GM20431 (cell line): ENCODE measurements around the gene PDK1.
"Not testable (repeated sequence)": the region's sequence is repeated elsewhere in the genome, so short reads cannot be mapped to it uniquely, and the experiment has no call there.

ENCODE experiments used
- in situ Hi-C: fragments of 300-500 bp; cut with MseI, MboI; formaldehyde crosslinking; loops from one replicate; pipeline ENCODE4 v1.15.0; 2020; ENCODE audit warnings: low sequenced_read_pairs; ENCODE audit not compliant: unreplicated experiment

The PDK1 gene

DNA sequence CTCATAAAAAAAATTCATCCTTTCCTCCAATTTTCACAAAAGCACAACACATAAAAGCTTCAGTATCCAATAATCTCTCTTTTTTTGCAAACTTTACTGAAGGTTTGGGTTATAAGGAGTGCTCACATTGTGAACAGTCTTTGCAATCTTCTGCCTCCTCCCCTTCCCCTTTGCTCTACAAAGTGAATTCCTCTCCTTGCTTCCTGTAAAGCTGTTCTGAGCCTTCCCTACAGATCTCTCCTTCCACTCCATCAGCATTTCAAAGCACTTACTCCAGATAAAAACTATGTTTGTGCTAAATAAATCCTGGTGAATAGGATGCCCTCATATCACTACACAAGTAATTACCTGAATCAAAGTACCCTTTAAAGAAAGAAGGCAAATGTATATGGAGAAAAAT lies 4.6 kb upstream of the PDK1 start:
- in situ Hi-C loops, result no loop called here

DNA sequence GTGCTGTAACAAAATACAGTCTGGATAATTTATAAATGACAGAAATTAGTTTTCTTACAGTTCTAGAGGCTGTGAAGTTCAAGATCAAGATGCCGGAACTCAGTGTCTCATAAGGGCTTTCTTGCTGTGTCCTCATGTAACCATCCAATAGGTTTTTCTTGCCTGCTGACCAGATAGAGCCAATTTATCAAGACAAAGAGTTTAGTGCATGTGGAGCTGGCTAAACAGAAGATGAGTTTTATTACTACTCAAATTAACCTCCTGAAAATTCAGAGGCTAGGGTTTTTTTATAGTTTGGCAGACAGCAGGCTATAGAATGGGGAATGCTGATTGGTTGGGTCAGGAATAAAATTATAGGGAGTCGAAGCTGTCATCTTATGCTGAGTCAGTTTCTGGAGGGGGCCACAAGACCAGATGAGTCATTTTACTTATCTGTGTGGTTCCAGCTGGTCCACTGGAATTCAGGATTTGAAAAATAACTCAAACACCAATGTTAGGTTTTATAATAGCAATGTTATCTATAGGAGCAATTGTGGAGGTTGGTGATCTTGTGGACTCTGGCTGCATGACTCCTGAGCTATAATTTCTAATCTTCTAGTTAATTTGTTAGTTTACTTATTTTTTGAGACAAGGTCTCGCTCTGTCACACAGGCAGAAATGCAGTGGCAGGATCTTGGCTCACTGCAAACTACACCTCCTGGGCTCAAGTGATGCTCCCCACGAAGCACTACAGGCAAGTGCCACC lies 3.2 kb upstream of the PDK1 start:
- in situ Hi-C loops, result no loop called here

- in situ Hi-C loops, result no loop called here
Measured at GRCh38 chr2:172554352-172555271, 1.3 kb upstream of the PDK1 start.

- in situ Hi-C loops, result no loop called here
Measured at GRCh38 chr2:172555272-172555521, 693 bp upstream of the PDK1 start.

- in situ Hi-C loops, result no loop called here
Measured at GRCh38 chr2:172556284-172557033, 569 bp downstream of the PDK1 start.

- in situ Hi-C loops, result no loop called here
Measured at GRCh38 chr2:172558372-172558771, 2.5 kb downstream of the PDK1 start.

DNA sequence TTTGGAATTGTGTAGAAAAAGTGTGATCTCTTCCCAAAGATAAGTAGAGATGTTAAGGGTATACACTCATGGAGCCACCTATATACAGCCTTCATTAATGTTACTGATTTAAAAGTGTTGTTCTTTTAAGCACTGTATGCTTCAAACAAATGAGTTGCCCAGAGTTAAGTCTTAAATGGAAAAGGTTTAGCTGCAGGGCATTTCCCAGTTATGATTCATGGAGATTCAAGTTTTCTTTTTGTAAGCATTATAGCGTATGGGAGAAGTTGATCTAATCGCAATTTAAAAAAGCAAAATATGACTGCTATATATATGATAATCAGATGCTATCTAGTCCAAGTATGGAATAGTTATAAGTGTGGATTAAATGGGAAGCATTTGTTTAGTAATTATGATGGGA lies 4.8 kb downstream of the PDK1 start:
- in situ Hi-C loops, result no loop called here

DNA sequence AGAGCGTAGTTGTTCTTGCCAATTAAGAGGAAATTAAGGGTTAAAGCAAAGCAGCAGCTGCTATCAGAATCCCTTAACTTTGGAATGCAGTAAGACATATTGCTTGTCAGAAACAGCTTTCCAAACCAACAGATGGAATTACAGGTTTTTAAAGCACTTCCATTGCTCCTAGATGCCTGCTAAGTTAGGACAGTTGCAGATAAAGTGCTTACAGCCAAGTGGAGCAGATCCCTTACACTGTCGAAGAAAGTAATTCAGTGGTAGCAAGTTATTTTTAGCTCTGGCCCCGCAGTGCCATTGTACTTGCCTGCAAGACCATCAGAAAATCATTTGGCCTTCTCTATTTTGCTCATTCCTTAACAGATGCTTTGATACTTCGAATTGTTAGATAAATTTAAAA lies 5.4 kb downstream of the PDK1 start:
- in situ Hi-C loops, result no loop called here

DNA sequence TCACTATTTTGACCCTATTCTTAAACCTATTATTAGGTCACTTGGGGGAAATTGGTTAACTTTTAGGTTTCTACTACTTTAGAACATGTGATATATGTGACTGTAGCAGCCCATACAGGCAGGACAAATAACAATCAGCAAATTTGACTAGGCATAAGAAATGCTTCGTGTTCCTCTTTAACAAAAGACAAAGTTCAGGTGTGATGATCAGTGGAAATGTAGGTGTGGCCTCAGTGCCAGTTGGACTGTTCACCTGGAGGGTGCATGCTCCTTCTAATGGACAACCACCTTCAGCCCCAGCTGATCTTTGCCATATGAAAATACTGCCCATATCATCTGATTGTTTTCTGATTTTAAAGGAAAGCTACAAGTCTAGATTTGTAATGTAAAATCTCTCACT lies 6.4 kb downstream of the PDK1 start:
- in situ Hi-C loops, result no loop called here

GRCh38 chr2:172564376-172564775 lies 8.5 kb downstream of the PDK1 start:
- in situ Hi-C loops, result no loop called here

DNA sequence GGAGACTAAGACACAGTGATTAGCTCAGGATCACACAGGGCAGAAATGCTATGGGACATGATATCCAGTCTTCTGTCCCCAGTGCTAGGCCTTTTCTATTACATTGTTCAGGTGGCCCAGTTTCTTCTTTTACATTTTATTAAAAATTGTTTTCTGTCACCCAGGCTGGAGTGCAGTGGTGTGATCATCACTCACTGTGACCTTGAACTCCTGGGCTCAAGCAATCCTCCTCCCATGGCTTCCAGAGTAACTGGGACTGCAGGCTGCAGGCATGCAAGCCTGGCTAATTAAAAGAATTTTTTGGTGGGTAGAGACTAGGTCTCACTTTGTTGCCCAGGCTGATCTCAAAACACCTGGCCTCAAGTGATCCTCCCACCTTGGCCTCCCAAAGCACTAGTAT lies 15.4 kb downstream of the PDK1 start:
- in situ Hi-C loops, result no loop called here

DNA sequence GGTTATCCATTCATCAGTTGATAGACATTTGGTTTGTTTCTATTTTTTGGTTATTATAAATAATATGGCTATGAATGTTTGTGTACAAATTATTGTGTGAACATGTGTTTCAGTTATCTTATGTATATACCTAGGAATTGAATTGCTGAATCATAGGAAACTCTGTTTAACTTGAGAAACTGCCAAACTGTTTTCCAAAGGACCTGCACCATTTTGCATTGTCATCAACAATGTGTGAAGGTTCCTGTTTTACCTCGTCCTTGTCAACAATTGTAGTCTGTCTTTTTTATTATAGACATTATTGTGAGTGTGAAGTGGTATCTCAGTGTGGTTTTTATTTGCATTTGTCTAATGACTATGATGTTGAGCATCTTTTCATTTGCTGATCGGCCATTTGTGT lies 17.1 kb downstream of the PDK1 start:
- in situ Hi-C loops, result no loop called here

DNA sequence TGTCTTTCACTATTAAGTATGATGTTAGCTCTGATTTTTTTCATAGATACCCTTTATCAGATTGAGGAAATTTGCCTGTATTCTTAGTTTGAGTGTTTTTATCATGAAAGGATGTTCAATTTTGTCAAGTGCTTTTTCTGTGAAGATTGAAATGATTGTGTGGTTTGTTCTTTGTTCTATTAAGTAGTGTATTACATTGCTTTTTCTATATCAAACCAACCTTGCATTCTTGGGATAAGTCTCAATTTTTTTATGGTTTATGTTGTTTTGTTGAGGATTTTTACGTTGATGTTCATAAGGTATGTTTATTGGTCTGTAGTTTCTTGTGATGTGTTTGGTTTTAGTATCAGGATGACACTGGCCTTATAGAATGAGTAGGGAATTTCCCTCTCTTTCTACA lies 19.1 kb downstream of the PDK1 start:
- in situ Hi-C loops, result no loop called here

- in situ Hi-C loops, result no loop called here
Measured at GRCh38 chr2:172578054-172578453, 22.2 kb downstream of the PDK1 start.

GRCh38 chr2:172578860-172579512 lies 23.1 kb downstream of the PDK1 start:
- in situ Hi-C loops, result no loop called here

DNA sequence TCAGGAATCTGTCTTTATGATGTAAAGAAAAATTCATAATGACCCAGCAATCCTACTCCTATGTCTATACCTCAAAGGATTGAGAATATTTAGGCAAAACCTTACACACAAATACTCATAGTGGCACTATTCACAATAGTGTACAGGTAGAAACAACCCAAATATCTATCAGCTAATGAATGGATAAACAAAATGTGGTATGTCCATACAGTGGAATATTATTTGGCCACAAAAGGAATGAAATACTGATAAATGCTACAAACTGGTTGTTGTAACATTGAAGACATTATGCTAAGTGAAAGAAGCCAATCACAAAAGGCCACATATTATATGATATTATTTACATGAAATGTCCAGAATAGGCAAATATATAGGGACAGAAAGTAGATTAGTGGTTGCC lies 24.7 kb downstream of the PDK1 start:
- in situ Hi-C loops, result no loop called here

DNA sequence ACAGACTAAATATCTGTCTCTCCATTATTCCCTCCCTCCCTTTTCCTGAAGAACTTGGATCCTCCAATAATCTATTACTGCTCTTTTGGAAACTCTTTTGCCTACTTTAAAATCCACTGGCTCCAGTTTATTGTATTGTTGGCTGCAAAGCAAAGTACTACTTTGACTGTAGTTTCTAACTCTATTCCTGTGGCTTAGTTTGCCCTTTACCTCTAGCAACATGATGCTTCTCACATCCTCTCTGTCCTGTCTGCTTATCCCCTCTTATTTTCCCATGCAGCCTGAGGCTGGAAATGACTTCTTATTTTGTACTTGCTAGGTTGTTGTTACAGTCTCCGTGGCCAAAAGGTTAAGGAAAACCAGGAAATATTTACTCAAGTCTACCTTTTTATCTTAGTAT lies 26.8 kb downstream of the PDK1 start:
- in situ Hi-C loops, result no loop called here

DNA sequence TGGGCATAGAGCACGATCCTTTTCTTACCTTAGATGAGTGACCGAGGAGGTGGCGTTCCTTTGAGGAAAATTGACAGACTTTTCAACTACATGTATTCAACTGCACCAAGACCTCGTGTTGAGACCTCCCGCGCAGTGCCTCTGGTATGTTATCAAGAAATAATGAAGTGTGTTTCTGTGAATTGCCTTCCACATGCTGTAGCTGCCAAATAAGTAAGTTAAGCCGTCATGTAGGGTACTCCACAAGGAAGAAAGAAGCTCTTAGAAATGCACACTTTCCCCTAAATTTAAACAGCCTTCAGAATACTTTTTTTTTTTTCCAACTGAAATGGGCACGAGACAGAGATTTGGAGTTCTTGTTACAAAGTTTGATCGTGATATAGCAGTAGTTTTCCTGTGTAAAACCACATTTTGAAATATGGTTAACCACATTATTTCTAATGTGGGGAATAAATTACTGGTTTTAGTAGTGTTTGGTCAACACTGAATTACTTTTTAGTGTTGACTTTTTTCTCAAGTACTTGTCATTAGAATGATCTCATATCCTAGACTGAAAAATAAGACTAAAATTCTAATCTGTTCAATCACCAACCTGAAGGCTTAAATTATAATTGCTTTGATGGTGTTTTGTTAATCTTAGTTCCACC lies 30.5 kb downstream of the PDK1 start:
- in situ Hi-C loops, result no loop called here

GRCh38 chr2:172587231-172587630 lies 31.3 kb downstream of the PDK1 start:
- in situ Hi-C loops, result not testable (repeated sequence)

DNA sequence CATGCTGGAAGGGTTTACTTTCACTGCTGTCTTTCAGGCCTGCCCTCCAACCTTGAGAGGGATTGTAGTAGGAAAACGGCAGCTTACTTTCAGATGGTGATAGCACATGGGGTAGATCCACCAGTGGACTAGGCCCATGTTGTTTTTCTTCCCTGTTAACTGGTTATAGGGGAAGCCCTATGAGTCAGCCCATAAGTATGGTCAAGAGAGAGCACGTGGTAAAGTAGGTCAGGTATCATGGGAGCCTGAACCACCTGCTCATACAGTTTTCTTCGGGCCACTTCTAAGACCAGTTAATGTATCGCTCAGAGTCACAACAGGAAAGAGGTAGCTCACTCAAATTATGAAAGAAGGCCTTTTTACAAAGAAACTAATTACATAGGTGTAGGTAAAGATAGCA lies 33.0 kb downstream of the PDK1 start:
- in situ Hi-C loops, result no loop called here
